HepG2 (cell line): Measurements from ENCODE around the gene ZNF213. TPM values are rescaled to one million over a fixed set of nuclear protein-coding genes. Genes with fewer than 3 reads are reported as not detected.
A peak's percentile ranks its signal among the peaks of the same experiment; 100 is the strongest.

Source experiments
- ARNT ChIP-seq: fragments of 450-650 bp; IDR thresholded peaks from 2 replicates; pipeline ENCODE4 v1.6.1; 2017
- CENPT ChIP-seq: sonication (generic); formaldehyde crosslinking; IDR thresholded peaks from 2 replicates; pipeline ENCODE4 v1.8.0; 2022; ENCODE audit warnings: low read depth, mild to moderate bottlenecking, moderate library complexity, missing genetic modification reagents
- FOXK1 ChIP-seq: sonication (generic); formaldehyde crosslinking; IDR thresholded peaks from 2 replicates; pipeline ENCODE4 v1.4.0; 2020; ENCODE audit warnings: low read depth, missing genetic modification reagents, borderline replicate concordance
- KLF9 ChIP-seq: IDR thresholded peaks from 2 replicates; pipeline ENCODE4 v1.6.1; 2016; ENCODE audit warnings: low read depth
- LRRFIP1 ChIP-seq: sonication (generic); formaldehyde crosslinking; conservative IDR thresholded peaks from 2 replicates; pipeline ENCODE4 v1.4.0; 2020; ENCODE audit warnings: missing genetic modification reagents
- NFE2L2 ChIP-seq: fragments of 150-350 bp; IDR thresholded peaks from 2 replicates; pipeline ENCODE4 v1.6.1; 2014; ENCODE audit warnings: low read length
- NR2F1 ChIP-seq, 2 experiments: fragments of 450-650 bp in 1 of 2; formaldehyde crosslinking in 1 of 2; IDR thresholded peaks; 2 replicates each; pipeline versions ENCODE4 v1.5.0 to v1.6.1; 2016 to 2020; ENCODE audit warnings: mild to moderate bottlenecking in 1 of 2, missing compliant biosample characterization in 1 of 2, missing genetic modification reagents in 1 of 2, moderate library complexity in 1 of 2
- TEAD2 ChIP-seq: sonication (generic); formaldehyde crosslinking; IDR thresholded peaks from 2 replicates; pipeline ENCODE4 v1.9.0; 2021; ENCODE audit warnings: missing genetic modification reagents
- U2AF1 ChIP-seq: fragments of 200-400 bp; formaldehyde crosslinking; optimal IDR thresholded peaks from 2 replicates; pipeline ENCODE3; 2017; ENCODE audit warnings: mild to moderate bottlenecking, low read depth, low read length
- ZBTB8A ChIP-seq: sonication (generic); formaldehyde crosslinking; IDR thresholded peaks from 2 replicates; pipeline ENCODE4 v1.4.0; 2020; ENCODE audit warnings: mild to moderate bottlenecking, low read depth, missing genetic modification reagents, borderline replicate concordance
- ZNF335 ChIP-seq: sonication (generic); formaldehyde crosslinking; IDR thresholded peaks from 2 replicates; pipeline ENCODE4 v1.4.0; 2020; ENCODE audit warnings: missing genetic modification reagents
- ZNF510 ChIP-seq: sonication (generic); formaldehyde crosslinking; IDR thresholded peaks from 2 replicates; pipeline ENCODE4 v1.4.0; 2020; ENCODE audit warnings: low read depth, mild to moderate bottlenecking, missing genetic modification reagents
- ZNF530 ChIP-seq: sonication (generic); formaldehyde crosslinking; IDR thresholded peaks from 2 replicates; pipeline ENCODE4 v1.5.0; 2020; ENCODE audit warnings: low read depth, mild to moderate bottlenecking, missing genetic modification reagents
- ZNF567 ChIP-seq: sonication (generic); formaldehyde crosslinking; IDR thresholded peaks from 2 replicates; pipeline ENCODE4 v1.8.1; 2023; ENCODE audit warnings: mild to moderate bottlenecking, missing genetic modification reagents, borderline replicate concordance
- ZNF619 ChIP-seq: sonication (generic); formaldehyde crosslinking; IDR thresholded peaks from 2 replicates; pipeline ENCODE4 v1.4.0; 2020; ENCODE audit warnings: mild to moderate bottlenecking, missing genetic modification reagents
- ZSCAN21 ChIP-seq: sonication (generic); formaldehyde crosslinking; IDR thresholded peaks from 2 replicates; pipeline ENCODE4 v1.8.0; 2022; ENCODE audit warnings: mild to moderate bottlenecking, missing genetic modification reagents, moderate library complexity, borderline replicate concordance
- polyA plus RNA-seq, 8 experiments: library from polyadenylated mRNA; depleted of rRNA in 3 of 8; stranded (reverse) in 7 of 8; unstranded in 1 of 8; fragments of >200 nt; fragmentation: Illumina TruSeq in 4 of 8; extraction: Trizol in 4 of 8; gene quantifications; 2 replicates each; pipeline versions ENCODE4 v1.2.1 to v1.2.3, GENCODE V29; 2011 to 2016; ENCODE audit warnings: low read depth in 4 of 8, missing spikeins in 1 of 8, mixed read lengths in 1 of 8; ENCODE audit not compliant: insufficient read depth in 1 of 8
- total RNA-seq, 5 experiments: library from RNA; depleted of rRNA; stranded (reverse); fragments of >200 nt; fragmentation: Illumina TruSeq; extraction: Trizol; gene quantifications; 2 replicates each; pipeline ENCODE4 v1.2.3, GENCODE V29; 2016; ENCODE audit warnings: low read depth in 1 of 5
- TF ChIP-seq, protein P1 (sequence below): sonication (generic); formaldehyde crosslinking; IDR thresholded peaks from 2 replicates; pipeline ENCODE4 v1.9.0; 2022; ENCODE audit warnings: low read depth, missing genetic modification reagents
- TF ChIP-seq, protein P2 (sequence below): sonication (generic); formaldehyde crosslinking; IDR thresholded peaks from 2 replicates; pipeline ENCODE4 v1.9.0; 2021; ENCODE audit warnings: missing genetic modification reagents, borderline replicate concordance

ZNF213 gene
- total and polyA plus RNA-seq, 2 of the 13 experiments (the other 11 are each of a cell fraction or from before 2014, with no cell fraction given): 0.59 to 0.97 TPM

GRCh38 chr16:3112058-3112880 is 22.6 kb upstream of the ZNF213 start, which contains the start of gene ZNF205 (continued):
- TF ChIP-seq ZSCAN21 (CRISPR knock-in tag): peak; percentile 58; the same call in 1 of the 2 replicates
- no peak for TF ChIP-seq LRRFIP1
- 0 out of 2 replicates have a peak, but pooled peaks have one; percentile 42 for TF ChIP-seq CENPT (CRISPR knock-in tag)
- TF ChIP-seq ZNF510: no peak
- no peak for TF ChIP-seq TEAD2
- TF ChIP-seq, protein P1, sequence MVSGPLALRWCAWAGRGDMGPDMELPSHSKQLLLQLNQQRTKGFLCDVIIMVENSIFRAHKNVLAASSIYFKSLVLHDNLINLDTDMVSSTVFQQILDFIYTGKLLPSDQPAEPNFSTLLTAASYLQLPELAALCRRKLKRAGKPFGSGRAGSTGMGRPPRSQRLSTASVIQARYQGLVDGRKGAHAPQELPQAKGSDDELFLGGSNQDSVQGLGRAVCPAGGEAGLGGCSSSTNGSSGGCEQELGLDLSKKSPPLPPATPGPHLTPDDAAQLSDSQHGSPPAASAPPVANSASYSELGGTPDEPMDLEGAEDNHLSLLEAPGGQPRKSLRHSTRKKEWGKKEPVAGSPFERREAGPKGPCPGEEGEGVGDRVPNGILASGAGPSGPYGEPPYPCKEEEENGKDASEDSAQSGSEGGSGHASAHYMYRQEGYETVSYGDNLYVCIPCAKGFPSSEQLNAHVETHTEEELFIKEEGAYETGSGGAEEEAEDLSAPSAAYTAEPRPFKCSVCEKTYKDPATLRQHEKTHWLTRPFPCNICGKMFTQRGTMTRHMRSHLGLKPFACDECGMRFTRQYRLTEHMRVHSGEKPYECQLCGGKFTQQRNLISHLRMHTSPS (CRISPR knock-in tag): no peak
- TF ChIP-seq, protein P2, sequence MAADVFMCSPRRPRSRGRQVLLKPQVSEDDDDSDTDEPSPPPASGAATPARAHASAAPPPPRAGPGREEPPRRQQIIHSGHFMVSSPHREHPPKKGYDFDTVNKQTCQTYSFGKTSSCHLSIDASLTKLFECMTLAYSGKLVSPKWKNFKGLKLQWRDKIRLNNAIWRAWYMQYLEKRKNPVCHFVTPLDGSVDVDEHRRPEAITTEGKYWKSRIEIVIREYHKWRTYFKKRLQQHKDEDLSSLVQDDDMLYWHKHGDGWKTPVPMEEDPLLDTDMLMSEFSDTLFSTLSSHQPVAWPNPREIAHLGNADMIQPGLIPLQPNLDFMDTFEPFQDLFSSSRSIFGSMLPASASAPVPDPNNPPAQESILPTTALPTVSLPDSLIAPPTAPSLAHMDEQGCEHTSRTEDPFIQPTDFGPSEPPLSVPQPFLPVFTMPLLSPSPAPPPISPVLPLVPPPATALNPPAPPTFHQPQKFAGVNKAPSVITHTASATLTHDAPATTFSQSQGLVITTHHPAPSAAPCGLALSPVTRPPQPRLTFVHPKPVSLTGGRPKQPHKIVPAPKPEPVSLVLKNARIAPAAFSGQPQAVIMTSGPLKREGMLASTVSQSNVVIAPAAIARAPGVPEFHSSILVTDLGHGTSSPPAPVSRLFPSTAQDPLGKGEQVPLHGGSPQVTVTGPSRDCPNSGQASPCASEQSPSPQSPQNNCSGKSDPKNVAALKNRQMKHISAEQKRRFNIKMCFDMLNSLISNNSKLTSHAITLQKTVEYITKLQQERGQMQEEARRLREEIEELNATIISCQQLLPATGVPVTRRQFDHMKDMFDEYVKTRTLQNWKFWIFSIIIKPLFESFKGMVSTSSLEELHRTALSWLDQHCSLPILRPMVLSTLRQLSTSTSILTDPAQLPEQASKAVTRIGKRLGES: no peak
- peak in 1 of 2 experiments; percentile 52; a peak in 1 of 4 replicates for TF ChIP-seq NR2F1 (CRISPR knock-in tag; IDR thresholded peaks at IDR 0.05)
- peak; percentile 72; the same call in 1 of the 2 replicates for TF ChIP-seq ZNF619 (CRISPR knock-in tag)
- peak; percentile 54; the same call in 1 of the 2 replicates for TF ChIP-seq FOXK1 (CRISPR knock-in tag)
- no peak for TF ChIP-seq ZNF530
- TF ChIP-seq ARNT: no peak
- TF ChIP-seq ZNF567 (CRISPR knock-in tag): no peak; the same call in 1 of the 2 replicates
- TF ChIP-seq NFE2L2: no peak
- TF ChIP-seq ZNF335: peak; percentile 71
- no peak for TF ChIP-seq ZBTB8A (CRISPR knock-in tag)
- TF ChIP-seq KLF9: no peak
- TF ChIP-seq U2AF1: no peak
